ENCODE data around the gene MUS81.

- no peak for TF ChIP-seq SP1 (IDR thresholded peaks at IDR 0.05)
- no peak for TF ChIP-seq PKNOX1 (IDR thresholded peaks at IDR 0.05)
- TF ChIP-seq HDGF (IDR thresholded peaks at IDR 0.05; ENCODE audit: borderline replicate concordance) = no peak
These were observed 1.5 kb upstream of the MUS81 start for GRCh38 chr11:65858681-65859087.

Measured in HEK293T (cell line).